GM04504 (cell line): ENCODE data around the gene ZNF726.
A peak's percentile ranks its signal among the peaks of the same experiment; 100 is the strongest.
"Not testable (repeated sequence)": the region's sequence is repeated elsewhere in the genome, so short reads cannot be mapped to it uniquely, and the experiment has no call there.

Experiments used
- DNase-seq: peaks from one replicate; pipeline ENCODE4 v3.0.0-alpha.2; 2012; ENCODE audit warnings: low read depth

Gene ZNF726

DNA sequence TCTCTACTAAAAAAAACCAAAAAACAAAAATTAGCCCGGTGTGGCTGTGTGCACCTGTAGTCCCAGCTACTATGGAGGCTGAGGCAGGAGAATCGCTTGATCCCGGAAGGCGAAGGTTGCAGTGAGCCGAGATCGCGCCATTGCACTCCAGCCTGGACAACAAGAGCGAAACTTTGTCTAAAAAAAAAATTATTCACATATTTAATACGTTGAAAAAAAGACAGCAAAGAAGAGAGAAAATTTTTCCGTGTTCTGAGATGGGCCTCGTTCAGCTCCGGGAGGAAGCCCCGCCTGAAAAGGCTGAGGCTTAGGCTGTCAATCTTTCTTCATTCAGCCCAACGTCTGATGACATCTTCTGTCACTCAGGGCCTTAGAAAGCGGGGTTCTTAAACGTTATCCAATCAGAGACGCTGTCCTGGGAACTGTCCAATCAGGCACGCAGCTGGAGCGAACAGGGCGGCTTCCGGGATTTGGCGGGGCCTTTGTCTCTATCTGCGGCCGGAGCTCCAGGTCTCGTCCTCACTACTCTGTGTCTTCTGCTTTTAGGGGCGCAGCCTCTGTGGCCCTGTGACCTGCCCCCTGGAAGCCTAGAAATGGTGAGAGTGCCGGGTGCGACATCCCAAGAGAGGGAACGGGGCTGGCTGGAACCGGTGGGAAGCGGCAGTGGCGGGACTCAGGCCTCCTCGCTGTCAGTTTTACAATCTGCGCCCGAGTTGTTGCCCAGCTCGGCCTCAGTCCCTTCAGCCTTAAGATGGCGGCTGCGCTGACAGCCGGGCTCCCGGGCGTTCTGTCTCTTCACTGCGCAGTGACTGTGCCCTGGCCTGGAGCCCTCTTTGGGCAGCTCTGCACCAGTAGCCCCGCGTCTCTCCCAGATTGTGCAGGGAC, at the start of gene ZNF726:
Gene ZNF726 (plus strand): TSS at position 485 of the 885 bp plus-strand sequence. CDS start 109 bp downstream, at position 594.
- peak; percentile 90 for DNase-seq

DNA sequence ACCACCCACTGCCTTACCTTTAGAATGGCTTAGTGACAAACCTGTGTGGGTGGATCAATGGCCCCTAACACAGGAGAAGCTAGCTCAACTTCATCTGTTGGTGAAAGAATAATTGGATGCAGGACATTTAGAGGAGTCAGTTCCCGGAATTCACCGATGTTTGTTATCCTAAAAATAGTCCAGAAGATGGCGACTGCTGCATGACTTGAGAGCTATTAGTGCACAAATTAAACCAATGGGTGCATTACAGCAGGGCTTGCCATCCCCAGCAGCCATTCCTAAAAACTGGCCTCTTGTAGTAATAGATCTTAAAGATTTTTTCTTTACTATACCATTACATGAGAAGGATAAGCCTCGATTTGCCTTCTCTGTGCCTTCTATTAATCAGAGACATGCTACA, 46.8 kb upstream of the ZNF726 start:
- no peak for DNase-seq

DNA sequence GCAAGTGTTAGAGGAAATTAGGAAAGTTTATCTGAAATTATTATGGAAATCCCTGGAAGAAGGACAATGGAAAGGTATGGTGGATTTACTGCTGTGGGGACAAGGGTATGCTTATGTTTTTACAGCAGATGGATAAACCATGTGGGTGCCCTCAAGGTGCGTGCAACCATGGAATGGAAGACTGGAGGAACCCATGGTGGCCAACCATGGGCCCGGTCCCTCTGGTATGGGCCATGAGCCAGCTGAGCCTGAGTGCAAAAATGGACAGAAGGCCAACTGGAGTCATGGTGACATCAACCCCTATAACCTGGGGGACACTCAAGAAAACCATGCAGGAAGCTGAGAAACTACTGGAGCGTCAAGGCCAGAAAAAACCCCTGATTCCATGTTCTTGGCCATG, 46.1 kb upstream of the ZNF726 start:
- DNase-seq = no peak

DNA sequence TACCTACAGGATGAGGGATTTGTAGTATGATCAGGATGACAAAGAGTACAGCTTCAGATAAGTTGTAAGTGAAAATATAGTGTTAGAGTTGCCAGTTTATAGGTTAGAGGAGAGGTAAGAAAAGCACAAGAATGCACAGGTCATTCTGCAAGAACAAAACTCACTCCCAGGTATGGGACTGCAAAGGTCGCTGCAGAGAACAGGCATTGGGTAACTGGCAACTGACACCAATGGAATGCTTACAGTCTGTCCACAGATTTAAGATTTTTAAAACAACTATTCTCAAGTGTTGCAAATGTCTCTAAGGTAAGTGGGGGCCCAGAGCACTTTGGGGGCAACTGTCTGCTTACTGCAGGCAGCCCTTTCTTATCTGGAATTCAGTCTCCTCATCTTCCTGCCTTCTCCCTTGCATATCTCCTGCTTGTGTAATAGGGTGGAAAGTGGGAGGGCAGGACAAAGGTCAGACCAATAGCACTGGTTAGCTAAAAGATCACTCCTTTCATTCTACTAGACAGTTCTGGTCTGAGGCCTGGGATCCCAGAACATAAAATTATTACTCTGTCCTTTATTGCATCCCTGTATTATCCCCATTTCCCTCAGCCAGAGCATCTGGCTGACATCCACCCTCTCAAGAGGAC, 42.3 kb upstream of the ZNF726 start:
- no peak for DNase-seq

DNA sequence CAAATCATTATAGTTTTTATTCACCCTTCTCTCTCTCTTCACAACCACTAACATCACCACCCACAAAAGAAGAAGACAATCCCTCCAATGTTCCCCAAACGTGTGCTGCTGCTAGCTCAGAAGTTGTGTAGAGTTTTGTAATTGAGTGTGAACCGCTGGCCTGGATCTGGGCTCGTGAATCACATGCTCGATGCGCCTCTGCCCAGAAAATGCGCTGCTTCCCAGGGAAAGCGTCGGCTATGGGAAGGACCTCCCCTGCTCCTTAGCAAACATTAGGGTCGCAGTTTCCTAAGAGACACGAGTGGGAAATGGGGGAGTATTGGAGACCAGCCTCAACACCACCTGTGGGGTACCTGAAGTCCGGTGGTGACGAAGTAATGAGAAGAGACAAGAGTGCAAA, 38.4 kb upstream of the ZNF726 start:
- DNase-seq = no peak

DNA sequence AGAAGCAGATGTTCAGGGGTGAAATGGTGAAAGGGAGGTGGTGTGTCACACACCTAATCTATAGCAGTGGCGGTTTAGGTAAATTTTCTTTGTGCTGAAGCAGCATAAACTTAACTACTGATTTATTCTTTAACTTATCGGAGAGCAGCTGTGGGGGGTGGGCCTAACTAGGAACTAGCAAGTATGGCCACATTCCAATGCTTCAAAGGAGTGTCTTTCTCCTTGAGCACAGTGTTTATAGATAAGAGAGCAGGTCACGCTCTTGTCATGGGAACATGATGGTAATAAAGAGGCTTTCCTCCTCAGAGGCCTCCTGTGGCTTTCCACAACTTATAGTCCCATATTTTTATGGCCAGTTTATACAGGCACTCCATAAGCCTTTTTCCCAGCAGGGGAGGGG, 37.9 kb upstream of the ZNF726 start:
- DNase-seq = not testable (repeated sequence)

DNA sequence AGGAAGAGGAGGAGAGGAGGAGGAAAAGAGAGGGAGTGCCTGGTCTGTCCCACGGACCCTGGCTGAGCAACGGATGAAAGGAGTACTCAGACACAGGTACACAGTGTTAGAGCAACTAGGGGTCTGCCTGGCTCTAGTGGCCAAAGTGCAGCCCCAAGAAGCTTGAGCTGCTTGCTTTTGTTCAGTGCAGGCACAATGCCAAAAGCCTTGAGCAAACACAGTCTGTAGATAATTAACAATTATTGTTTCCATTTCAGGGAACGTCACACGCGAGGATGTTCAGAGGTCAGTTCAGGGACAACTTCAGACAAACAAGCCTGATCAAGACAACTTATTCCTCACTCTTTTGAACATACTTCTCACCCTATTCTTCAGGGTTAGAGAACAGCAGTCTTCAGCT, 32.2 kb upstream of the ZNF726 start:
- DNase-seq = no peak

DNA sequence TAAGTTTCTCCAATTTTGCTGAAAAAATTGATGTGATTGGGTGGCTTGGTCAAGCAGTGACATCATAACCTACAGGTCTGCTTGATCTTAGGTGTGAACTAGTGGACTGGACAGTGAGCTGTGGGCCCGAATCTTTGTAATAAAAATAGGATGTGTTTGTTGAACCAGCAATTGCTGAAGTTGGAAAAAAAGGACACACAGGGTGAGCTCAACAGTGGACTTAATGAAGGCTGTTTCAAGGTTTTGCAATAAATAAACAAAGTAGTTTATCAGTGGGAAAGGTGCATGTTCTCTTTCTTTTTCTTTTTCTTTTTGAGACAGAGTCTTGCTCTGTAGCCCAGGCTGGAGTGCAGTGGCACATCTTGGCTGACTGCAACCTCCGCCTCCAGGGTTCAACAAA, 30.3 kb upstream of the ZNF726 start:
- DNase-seq = no peak

DNA sequence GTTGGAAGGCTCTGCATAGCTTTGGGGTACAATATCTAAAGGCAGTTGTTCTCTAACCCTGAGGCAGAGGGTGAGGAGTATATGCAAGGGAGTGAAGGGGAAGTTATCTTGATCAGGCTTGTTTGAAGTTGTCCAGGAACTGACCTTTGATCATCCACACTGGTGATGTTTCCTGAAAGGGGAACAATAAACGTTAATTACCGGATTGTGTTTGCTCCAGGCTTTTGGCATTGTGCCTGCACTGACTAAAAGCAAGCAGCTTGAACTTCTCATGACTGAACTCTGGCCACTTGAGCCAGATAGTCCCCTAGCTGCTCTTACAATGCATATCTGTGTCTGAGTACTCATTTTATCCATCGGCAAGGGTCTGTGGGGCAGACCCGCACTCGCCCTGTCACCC, 27.0 kb upstream of the ZNF726 start:
- DNase-seq = no peak

DNA sequence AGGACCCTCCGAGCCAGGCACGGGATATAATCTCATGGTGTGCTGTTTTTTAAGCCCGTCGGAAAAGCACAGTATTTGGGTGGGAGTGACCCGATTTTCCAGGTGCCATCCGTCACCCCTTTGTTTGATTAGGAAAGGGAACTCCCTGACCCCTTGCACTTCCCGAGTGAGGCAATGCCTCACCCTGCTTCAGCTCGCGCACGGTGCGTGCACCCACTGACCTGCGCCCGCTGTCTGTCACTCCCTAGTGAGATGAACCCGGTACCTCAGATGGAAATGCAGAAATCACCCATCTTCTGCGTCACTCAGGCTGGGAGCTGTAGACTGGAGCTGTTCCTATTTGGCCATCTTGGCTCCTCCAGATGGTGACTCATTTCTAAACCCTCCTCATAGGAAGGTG, 18.6 kb upstream of the ZNF726 start:
- DNase-seq = not testable (repeated sequence)

DNA sequence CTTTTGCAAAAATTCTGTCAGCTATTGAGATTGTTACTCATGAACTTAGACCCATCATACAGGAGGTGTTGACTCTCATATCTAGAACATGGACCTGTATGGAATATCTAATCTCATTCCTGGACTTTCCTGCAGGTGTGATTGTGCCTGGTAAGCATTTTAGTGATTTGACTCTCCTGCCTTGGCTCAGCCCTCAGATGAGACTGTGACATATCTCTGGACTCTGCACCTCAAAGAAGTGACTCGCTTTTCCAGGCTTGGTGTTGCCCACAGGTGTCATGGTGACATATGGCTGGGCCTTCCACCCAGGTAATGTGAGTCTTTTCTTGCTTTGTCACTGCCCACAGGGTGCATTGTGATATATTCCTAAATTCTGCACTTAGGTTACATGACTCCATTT, 17.8 kb upstream of the ZNF726 start:
- DNase-seq = no peak

DNA sequence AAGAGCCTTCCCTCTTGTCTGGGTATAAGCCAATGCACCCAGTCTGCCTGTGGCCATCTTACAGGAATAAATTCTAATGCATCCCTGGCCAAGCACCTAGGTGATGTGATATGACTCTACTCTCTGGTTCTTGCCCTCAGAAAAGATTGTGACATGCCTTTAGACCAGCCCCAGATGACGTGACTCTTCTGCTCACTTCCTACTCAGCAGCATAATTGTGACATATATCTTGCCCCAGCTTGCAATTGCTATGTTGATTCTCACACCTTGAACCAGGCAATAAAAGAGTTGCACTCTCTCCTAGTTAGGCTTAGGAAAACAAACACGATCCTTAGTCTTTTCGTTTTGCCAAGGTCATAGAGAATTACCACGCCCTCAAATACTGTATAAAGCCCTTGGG, 13.3 kb upstream of the ZNF726 start:
- DNase-seq = no peak

DNA sequence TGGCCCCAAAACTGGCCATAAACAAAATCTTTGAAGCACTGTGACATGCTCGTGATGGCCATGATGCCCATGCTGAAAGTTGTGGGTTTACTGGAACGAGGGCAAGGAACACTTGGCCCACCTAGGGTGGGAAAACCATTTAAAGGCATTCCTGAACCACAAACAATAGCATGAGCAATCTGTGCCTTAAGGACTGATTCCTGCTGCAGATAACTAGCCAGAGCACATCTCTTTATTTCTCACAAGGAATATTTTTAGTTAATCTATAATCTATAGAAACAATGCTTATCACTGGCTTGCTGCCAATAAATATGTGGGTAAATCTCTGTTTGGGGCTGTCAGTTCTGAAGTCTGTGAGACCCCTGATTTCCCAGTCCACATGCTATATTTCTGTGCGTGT, 10.3 kb upstream of the ZNF726 start:
- DNase-seq = no peak

DNA sequence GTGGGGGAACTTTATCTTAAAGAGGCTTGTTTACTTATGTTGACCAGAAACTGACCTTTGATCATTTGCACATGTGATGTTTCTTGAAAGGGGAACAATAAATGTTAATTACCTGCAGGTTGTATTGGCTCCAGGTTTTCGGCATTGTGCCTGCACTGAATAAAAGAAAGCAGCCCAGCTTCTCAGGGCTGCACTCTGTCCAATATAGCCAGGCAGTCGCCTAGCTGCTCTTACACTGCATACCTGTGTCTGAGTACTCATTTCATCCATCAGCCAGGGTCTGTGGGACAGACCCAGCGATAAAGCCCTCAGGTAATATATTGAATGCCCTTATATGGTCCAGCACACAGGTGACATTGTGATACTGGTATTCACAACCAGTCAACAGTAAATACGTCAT, 8.9 kb upstream of the ZNF726 start:
- no peak for DNase-seq

DNA sequence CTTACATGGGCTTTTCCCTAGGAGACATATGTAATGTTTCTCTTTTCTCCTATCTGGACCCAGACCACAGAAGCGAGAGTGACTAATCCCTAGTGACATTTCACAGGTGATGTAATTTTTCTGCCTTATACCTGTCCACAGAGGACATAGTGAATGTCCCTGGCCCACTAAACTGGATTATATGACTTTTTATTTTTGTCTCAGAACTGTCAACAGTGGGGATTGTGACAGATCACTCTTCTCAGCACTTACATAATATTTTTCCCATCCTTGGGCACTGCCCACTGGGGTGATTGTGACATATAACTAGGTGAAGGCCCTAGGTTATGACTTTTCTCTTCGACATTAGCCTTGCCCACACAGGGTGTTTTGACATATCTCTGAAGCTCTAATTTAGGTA, 7.9 kb upstream of the ZNF726 start:
- no peak for DNase-seq

DNA sequence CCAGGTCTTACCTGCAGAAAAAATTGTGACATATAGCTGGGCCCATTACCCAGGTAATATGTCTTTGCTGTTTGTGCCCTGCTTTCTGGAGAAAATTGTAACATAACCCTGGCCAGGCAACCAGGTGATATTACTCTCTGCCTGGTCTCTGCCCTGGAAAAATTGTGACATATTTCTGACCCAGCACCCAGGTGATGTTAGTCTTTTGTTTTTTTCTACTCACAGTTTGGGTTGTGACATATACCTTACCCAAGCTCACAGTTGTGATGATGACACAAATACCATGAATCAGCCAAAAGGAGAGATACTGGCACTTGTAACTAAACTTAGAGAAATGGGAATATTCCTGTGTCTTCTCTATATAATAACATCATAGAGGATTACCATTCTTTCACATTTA, 6.5 kb upstream of the ZNF726 start:
- DNase-seq = no peak

DNA sequence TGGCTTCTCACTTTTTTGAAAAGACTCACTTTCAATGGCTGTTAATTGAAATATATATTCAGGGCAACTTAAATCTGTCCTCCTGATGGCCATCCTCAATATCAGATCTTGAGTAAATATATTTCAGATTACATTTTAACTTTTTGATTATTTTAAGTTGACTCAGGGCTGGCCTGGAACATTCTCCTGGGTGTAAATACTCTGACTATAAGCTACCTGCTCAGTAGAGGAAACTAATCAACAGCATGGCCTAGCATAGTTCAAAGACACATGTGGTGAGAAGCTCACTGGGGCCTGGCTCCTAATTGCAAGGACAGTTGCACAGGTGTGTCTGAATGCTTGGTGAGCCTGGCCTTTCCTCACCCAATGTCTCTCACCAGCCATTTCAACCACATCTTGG, 5.5 kb upstream of the ZNF726 start:
- DNase-seq = no peak

DNA sequence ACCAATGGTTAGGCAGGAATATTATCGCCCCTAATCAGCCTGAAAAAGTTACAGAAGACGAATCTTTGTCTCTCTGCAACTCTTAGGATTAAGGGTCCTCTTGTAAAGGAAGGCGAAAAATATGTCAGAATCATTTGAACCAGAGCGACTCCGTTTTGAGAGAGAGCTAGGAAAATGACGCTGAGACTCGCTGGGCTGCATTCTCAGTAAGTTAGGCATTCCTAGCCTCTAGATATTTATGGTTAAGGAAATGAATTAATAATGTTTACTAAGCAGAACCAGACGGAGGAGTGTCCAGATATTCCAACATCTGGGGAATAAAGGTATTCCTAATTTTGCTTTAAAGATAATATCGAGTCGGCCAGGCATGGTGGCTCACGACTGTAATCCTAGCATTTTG, 755 bp upstream of the ZNF726 start:
- no peak for DNase-seq

DNA sequence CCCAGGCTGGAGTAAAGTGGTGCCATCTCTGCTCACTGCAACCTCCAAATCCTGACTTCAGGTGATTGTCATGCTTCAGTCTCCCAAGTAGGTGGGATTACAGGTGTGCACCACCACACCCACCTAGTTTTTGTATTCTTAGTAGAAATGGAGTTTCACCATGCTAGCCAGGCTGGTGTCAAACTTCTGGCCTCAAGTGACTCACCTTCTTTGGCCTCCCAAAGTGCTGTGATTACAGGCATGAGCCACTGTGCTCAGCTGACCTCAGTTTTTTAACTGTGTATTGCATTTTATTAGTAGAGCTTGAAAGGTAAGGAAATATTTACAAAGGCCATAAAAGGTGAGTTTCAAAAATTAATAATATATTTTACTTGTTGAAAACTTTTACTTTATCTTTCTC, 2.3 kb downstream of the ZNF726 start:
- no peak for DNase-seq

DNA sequence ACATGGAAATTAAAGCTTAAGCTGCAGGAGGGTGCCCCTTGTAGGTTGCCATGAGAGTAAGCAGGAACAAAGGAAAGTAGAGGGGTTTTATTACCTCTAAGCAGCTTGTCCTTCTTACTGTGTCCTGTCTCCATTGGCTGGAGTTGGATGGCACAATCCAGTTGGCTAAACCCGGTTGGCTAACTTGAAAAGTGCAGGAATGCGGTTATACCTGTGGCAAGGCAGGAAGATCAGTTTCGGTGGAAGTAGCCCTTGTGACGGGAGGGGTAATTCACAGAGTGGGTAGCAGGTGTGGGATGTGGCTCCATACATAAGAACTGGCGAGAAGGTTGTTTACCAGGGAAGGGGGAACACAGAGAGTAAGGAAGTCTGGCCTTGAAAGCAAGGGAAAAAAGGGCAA, 3.2 kb downstream of the ZNF726 start:
- DNase-seq = no peak

DNA sequence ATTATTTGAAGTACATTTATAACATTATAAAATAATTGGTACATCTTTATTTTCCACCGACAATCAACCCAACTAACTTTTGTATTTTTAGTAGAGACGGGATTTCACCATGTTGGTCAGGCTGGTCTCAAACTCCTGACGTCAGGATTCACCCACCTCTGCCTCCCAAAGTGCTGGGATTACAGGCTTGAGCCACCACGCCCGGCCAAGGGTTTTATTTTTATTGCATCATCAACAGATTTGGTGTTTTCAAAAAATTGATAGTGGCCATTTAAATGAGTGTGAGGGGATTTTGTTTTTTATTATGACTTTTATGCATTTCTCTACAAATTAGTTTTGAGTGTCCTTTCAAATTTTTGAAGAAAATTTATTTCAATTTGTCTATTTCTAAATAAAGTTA, 10.6 kb downstream of the ZNF726 start:
- DNase-seq = no peak

DNA sequence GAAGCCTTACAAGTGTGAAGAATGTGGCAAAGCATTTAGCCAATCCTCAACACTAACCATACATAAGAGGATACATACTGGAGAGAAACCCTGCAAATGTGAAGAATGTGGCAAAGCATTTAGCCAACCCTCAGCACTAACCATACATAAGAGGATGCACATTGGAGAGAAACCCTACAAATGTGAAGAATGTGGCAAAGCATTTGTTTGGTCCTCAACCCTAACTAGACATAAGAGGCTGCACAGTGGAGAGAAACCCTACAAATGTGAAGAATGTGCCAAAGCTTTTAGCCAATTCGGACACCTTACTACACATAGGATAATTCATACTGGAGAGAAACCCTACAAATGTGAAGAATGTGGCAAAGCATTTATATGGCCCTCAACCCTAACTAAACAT, 18.2 kb downstream of the ZNF726 start:
- no peak for DNase-seq

DNA sequence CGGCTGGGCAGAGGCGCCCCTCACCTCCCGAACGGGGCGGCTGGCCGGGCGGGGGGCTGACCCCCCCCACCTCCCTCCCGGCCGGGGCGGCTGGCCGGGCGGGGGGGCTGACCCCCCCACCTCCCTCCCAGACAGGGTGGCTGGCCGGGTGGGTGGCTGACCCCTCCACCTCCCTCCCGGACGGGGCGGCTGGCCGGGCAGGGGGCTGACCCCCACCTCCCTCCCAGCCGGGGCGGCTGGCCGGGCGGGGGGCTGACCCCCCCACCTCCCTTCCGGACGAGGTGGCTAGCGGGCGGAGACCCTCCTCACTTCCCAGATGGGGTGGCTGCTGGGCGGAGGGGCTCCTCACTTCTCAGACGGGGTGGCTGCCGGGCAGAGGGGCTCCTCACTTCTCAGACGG, 22.3 kb downstream of the ZNF726 start:
- DNase-seq = not testable (repeated sequence)

DNA sequence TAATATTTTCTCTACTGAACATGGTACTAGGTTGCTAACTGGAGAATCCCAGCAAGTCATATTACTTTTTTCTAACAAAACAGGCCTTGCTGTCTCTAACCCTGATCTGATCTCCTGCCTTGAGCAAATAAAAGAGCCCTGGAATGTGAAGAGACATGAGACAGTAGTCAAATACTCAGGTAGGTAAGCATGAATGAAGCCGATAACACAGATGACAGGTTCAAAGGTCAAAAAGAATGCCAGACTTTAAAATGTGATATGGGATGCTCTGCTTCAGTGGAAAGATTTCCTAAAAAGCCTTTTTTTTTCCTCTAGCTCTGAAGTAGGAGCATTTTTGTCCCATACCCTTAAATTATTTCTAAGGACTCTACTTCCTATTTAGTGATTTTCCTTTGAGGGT, 28.7 kb downstream of the ZNF726 start:
- no peak for DNase-seq
